Stimulated activated CD8-positive, alpha-beta memory T cell treated with anti-CD3 and anti-CD28 coated beads, Interleukin-12 subunit alpha, Interleukin-12 subunit beta, amount 100 ng/mL, for 24 hours (primary cell): ENCODE data around the gene CACNB3.

Experiments
- DNase-seq: peaks from one replicate; pipeline ENCODE4 v3.0.0-alpha.2; 2020; ENCODE audit errors: extremely low read depth

The CACNB3 gene

GRCh38 chr12:48817873-48818830 is at the start of gene CACNB3:
Gene CACNB3, plus strand, starts transcription at chr12:48818496. Its CDS starts 434 bp downstream, at chr12:48818930.
- DNase-seq, result peak; percentile 41

GRCh38 chr12:48768736-48769135 is 49.6 kb upstream of the CACNB3 start:
- no peak for DNase-seq

- no peak for DNase-seq
Measured at GRCh38 chr12:48770756-48771155, 47.5 kb upstream of the CACNB3 start.

- no peak for DNase-seq
Measured at GRCh38 chr12:48771588-48772112, 46.6 kb upstream of the CACNB3 start.

GRCh38 chr12:48773686-48774085 is 44.6 kb upstream of the CACNB3 start:
- DNase-seq, result no peak

GRCh38 chr12:48774516-48774915 is 43.8 kb upstream of the CACNB3 start:
- no peak for DNase-seq

GRCh38 chr12:48775299-48775698 is 43.0 kb upstream of the CACNB3 start:
- DNase-seq, result no peak

- DNase-seq, result no peak
Measured at GRCh38 chr12:48775991-48776649, 42.2 kb upstream of the CACNB3 start.

- no peak for DNase-seq
Measured at GRCh38 chr12:48776956-48777355, 41.3 kb upstream of the CACNB3 start.

- no peak for DNase-seq
Measured at GRCh38 chr12:48777501-48778400, 40.5 kb upstream of the CACNB3 start.

GRCh38 chr12:48779869-48780268 is 38.4 kb upstream of the CACNB3 start:
- DNase-seq, result no peak

GRCh38 chr12:48780381-48781025 is 37.8 kb upstream of the CACNB3 start:
- no peak for DNase-seq

GRCh38 chr12:48781750-48782456 is 36.4 kb upstream of the CACNB3 start:
- no peak for DNase-seq

GRCh38 chr12:48782457-48783395 is 35.6 kb upstream of the CACNB3 start:
- DNase-seq, result no peak

GRCh38 chr12:48783432-48783831 is 34.9 kb upstream of the CACNB3 start:
- no peak for DNase-seq

- DNase-seq, result no peak
Measured at GRCh38 chr12:48786591-48787544, 31.4 kb upstream of the CACNB3 start.

- no peak for DNase-seq
Measured at GRCh38 chr12:48787791-48788523, 30.3 kb upstream of the CACNB3 start.

- no peak for DNase-seq
Measured at GRCh38 chr12:48788524-48788853, 29.8 kb upstream of the CACNB3 start.
